ENCODE measurements around the gene SEMA4D.

The SEMA4D gene

DNA sequence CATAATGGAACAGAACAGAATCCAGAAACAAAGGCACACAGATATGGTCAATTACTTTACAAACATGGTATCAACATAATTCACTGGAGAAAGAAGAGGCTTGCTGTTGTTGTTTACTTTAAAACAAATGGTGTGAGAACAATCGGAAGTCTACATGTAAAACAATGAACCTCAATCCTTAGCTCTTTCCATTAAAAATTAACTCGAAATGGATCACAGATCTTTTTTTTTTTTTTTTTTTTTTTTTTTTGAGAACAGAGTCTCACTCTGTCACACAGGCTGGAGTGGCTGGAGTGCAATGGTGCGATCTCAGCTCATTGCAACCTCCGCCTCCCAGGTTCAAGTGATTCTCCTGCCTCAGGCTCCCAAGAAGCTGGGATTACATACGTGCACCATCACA lies 9.8 kb downstream of the SEMA4D start:
- H3K4me2 ChIP-seq (ENCODE audit: insufficient read depth, low read length, poor library complexity, severe bottlenecking) = no peak overlapping the region
- no peak for DNase-seq (ENCODE audit: low spot score)
- H3K4me1 ChIP-seq (ENCODE audit: control insufficient read depth in 2 of 2, insufficient read depth in 1 of 2, low read depth in 1 of 2, low read length in 2 of 2) = peaks cover 0 to 8% of the 10 kb centered on the region in 2 donors

DNA sequence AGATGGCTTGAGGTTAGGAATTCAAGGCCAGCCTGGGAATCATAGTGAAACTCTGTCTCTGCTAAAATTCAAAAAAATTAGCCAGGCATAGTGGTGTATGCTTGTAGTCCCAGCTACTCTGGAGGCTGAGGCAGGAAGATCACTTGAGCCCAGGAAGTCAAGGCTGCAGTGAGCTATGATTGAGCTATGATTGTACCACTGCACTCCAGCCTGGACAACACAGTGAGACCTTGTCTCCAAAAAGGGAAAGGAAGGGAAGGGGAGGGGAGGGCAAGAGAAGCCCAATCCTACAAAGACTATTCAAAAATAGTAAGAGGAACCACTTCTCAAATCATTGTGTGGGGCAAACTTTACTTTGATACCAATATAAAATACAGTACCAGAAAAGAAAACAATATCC lies 11.2 kb downstream of the SEMA4D start:
- H2BK5ac ChIP-seq (ENCODE audit: low read length) = no peak overlapping the region
- H3K4me3 ChIP-seq (ENCODE audit: low read length in 2 of 2) = no peak overlapping the region
- no peak overlapping the region for H3K18ac ChIP-seq (ENCODE audit: low read length)
- H3K27me3 ChIP-seq (ENCODE audit: control insufficient read depth in 3 of 3, insufficient read depth in 3 of 3, low read depth in 1 of 3, low read length in 3 of 3) = no peaks in the 10 kb centered on the region
- H3K27ac ChIP-seq (replicated peaks; ENCODE audit: low read length) = no peak overlapping the region
- H3K36me3 ChIP-seq (replicated peaks in 1 of 2; ENCODE audit: control insufficient read depth in 2 of 2, insufficient read depth in 2 of 2, low read length in 2 of 2) = no peaks in the 10 kb centered on the region
- H3K4me2 ChIP-seq (ENCODE audit: insufficient read depth, low read length, poor library complexity, severe bottlenecking) = no peak overlapping the region
- no peak overlapping the region for H2AFZ ChIP-seq (ENCODE audit: low read length)
- H2BK12ac ChIP-seq (ENCODE audit: low read length) = no peak overlapping the region
- no peak overlapping the region for H3K9ac ChIP-seq (ENCODE audit: low read depth, low read length, poor library complexity)
- peaks cover 2 to 3% of the 10 kb centered on the region in 2 donors for H3K9me3 ChIP-seq (replicated peaks in 1 of 2; ENCODE audit: control insufficient read depth in 2 of 2, insufficient read depth in 1 of 2, low read depth in 1 of 2, low read length in 2 of 2)
- H2BK120ac ChIP-seq (ENCODE audit: low read depth, low read length) = no peak overlapping the region
- H2BK15ac ChIP-seq (ENCODE audit: low read length) = no peak overlapping the region
- H2AK5ac ChIP-seq (ENCODE audit: low read depth, low read length) = no peak overlapping the region
- no peak overlapping the region for H3K4ac ChIP-seq (ENCODE audit: low read length)
- H4K8ac ChIP-seq (ENCODE audit: low read depth, low read length) = no peak overlapping the region
- H3K23ac ChIP-seq (ENCODE audit: low read depth, low read length, poor library complexity) = no peak overlapping the region
- no peak for DNase-seq (ENCODE audit: low spot score)
- peaks cover 10% of the 10 kb centered on the region for H3K79me1 ChIP-seq (ENCODE audit: low read depth, low read length)
- no peak overlapping the region for H4K91ac ChIP-seq (ENCODE audit: low read depth, low read length, poor library complexity)
- peaks cover 0 to 16% of the 10 kb centered on the region in 2 donors for H3K4me1 ChIP-seq (ENCODE audit: control insufficient read depth in 2 of 2, insufficient read depth in 1 of 2, low read depth in 1 of 2, low read length in 2 of 2)
- no peak overlapping the region for H3K14ac ChIP-seq (ENCODE audit: low read length)

More for the DNA sequence above, 9.8 kb downstream of the SEMA4D start:
- Histone ChIP-seq H3K18ac (ENCODE audit: low read length) (no peak overlapping the region), H2BK5ac (ENCODE audit: low read length) (no peak overlapping the region), H2AK5ac (ENCODE audit: low read depth, low read length) (no peak overlapping the region), H3K27ac (replicated peaks; ENCODE audit: low read length) (no peak overlapping the region), H3K9ac (ENCODE audit: low read depth, low read length, poor library complexity) (no peak overlapping the region), H3K27me3 (ENCODE audit: control insufficient read depth in 3 of 3, insufficient read depth in 3 of 3, low read depth in 1 of 3, low read length in 3 of 3) (no peaks in the 10 kb centered on the region), H3K36me3 (replicated peaks in 1 of 2; ENCODE audit: control insufficient read depth in 2 of 2, insufficient read depth in 2 of 2, low read length in 2 of 2) (no peaks in the 10 kb centered on the region), H3K9me3 (replicated peaks in 1 of 2; ENCODE audit: control insufficient read depth in 2 of 2, insufficient read depth in 1 of 2, low read depth in 1 of 2, low read length in 2 of 2) (peaks cover 2 to 3% of the 10 kb centered on the region in 2 donors), H3K4me3 (ENCODE audit: low read length in 2 of 2) (no peak overlapping the region), H4K8ac (ENCODE audit: low read depth, low read length) (no peak overlapping the region), H3K14ac (ENCODE audit: low read length) (no peak overlapping the region), H2BK120ac (ENCODE audit: low read depth, low read length) (no peak overlapping the region), H4K91ac (ENCODE audit: low read depth, low read length, poor library complexity) (no peak overlapping the region), H3K23ac (ENCODE audit: low read depth, low read length, poor library complexity) (no peak overlapping the region), H3K4ac (ENCODE audit: low read length) (no peak overlapping the region), H2BK12ac (ENCODE audit: low read length) (no peak overlapping the region), H2BK15ac (ENCODE audit: low read length) (no peak overlapping the region), H3K79me1 (ENCODE audit: low read depth, low read length) (peaks cover 12% of the 10 kb centered on the region), H2AFZ (ENCODE audit: low read length) (no peak overlapping the region)
- no CpG with 5 or more reads among the region's 5 CpGs for WGBS, 2 donors (ENCODE audit: extremely low coverage in 2 of 2, insufficient read length in 2 of 2, insufficient replicate concordance in 1 of 2)

DNA sequence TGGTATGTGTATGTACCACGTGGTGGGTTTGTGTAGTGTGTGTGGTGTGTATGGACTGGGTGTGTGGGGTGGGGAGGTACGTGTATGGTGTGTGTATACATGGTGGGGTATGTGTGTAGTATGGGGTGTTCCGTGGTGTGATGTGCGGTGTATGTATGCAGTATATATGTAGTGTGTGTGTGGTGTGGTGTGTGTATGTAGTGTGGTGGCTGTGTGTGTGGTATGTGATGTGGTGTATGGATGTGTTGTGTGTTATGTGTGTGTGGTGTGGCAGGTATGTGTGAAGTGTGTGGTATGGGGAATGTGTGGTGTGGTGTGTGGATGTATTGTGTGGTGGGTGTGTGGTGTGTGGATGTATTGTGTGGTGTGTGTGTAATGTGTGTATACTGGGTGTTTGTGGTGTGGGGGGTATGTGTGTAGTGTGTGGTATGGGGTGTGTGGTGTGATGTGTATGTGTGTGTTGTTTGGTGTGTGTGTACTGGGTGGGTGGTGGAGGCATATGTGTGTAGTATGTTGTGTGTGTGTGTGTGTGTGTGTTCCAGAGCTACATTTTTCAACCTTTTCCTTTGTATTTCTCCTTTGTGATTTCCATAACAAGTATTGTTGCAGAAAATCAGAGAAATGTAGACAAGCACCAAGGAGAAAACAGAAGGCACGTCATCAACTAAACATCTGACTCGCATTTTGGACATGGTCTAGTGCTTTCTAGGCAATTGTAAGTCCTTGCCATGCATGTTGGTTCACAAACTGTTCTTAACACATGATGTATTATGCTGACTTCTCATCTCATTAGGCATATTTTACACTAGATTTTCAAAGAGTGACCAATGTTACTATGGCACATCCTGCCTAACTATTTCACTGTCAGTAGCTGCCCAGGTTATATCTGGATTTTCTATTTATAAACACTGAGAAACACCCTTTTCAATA lies 13.2 kb downstream of the SEMA4D start:
- no peak overlapping the region for H3K4me2 ChIP-seq (ENCODE audit: insufficient read depth, low read length, poor library complexity, severe bottlenecking)
- H2BK15ac ChIP-seq (ENCODE audit: low read length) = no peak overlapping the region
- H3K14ac ChIP-seq (ENCODE audit: low read length) = peak overlapping the region; percentile 42
- peaks cover 0 to 16% of the 10 kb centered on the region in 2 donors for H3K4me1 ChIP-seq (ENCODE audit: control insufficient read depth in 2 of 2, insufficient read depth in 1 of 2, low read depth in 1 of 2, low read length in 2 of 2)
- no peak for DNase-seq (ENCODE audit: low spot score)
- peaks cover 11% of the 10 kb centered on the region for H3K79me1 ChIP-seq (ENCODE audit: low read depth, low read length)
- H3K4ac ChIP-seq (ENCODE audit: low read length) = no peak overlapping the region
- peak overlapping the region; percentile 45 for H3K9ac ChIP-seq (ENCODE audit: low read depth, low read length, poor library complexity)
- H3K18ac ChIP-seq (ENCODE audit: low read length) = no peak overlapping the region
- H2AFZ ChIP-seq (ENCODE audit: low read length) = no peak overlapping the region
- H3K23ac ChIP-seq (ENCODE audit: low read depth, low read length, poor library complexity) = no peak overlapping the region
- no peak overlapping the region for H3K27ac ChIP-seq (replicated peaks; ENCODE audit: low read length)
- H3K27me3 ChIP-seq (ENCODE audit: control insufficient read depth in 3 of 3, insufficient read depth in 3 of 3, low read depth in 1 of 3, low read length in 3 of 3) = no peaks in the 10 kb centered on the region
- peaks cover 2 to 3% of the 10 kb centered on the region in 2 donors for H3K9me3 ChIP-seq (replicated peaks in 1 of 2; ENCODE audit: control insufficient read depth in 2 of 2, insufficient read depth in 1 of 2, low read depth in 1 of 2, low read length in 2 of 2)
- H4K8ac ChIP-seq (ENCODE audit: low read depth, low read length) = no peak overlapping the region
- H2BK5ac ChIP-seq (ENCODE audit: low read length) = no peak overlapping the region
- H3K36me3 ChIP-seq (replicated peaks in 1 of 2; ENCODE audit: control insufficient read depth in 2 of 2, insufficient read depth in 2 of 2, low read length in 2 of 2) = no peaks in the 10 kb centered on the region
- H2BK120ac ChIP-seq (ENCODE audit: low read depth, low read length) = no peak overlapping the region
- H2BK12ac ChIP-seq (ENCODE audit: low read length) = peak overlapping the region; percentile 82
- H3K4me3 ChIP-seq (ENCODE audit: low read length in 2 of 2) = peak overlapping the region in 1 of 2 donors; percentile 65
- WGBS, 2 donors (ENCODE audit: extremely low coverage in 2 of 2, insufficient read length in 2 of 2, insufficient replicate concordance in 1 of 2) = 100% methylated on average over 4 of the region's 6 CpGs; no CpG with 5 or more reads in 1 of the 2 donors
- peak overlapping the region; percentile 38 for H4K91ac ChIP-seq (ENCODE audit: low read depth, low read length, poor library complexity)
- H2AK5ac ChIP-seq (ENCODE audit: low read depth, low read length) = no peak overlapping the region

DNA sequence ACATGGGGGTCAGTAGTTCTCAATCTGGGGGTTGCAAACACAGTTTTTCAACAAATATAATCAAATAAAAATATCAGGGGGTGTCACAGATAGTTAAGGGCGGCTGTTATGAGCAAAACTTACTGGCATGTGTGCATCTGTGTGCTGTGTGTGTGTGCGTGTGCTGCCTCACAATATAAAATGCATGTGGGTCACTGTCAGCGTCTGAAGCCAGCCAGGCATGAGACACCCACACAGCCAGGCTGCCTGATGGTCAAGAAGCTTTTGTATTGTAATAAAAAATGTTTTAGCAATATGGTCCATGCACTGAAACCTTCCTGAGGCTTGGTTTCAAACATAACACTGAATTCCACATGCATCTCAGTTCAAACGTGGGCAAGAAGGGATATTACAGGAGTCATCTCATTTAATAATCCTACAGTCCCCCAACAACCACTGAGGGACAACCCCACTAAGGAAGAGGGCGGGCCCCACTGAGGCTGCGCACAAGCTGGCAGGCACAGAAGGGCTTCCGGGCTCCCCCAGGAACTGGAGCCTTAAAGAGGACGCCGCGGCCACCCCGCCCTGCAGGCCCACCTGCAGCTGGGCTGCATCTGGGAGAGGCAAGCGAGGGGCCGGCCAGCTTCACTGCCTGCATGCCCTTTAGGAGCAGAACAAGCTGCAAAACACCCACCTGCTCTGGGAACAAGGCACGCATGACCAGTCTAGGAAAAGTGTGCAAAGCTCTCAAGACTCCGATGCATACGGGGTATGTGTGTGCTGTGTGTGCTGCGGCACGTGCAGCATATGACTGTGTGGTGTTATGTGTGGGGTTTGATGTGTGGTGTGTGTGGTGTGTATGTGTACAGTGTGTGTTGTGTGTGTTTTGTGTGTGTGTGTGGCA lies 14.1 kb downstream of the SEMA4D start:
- WGBS, 2 donors (ENCODE audit: extremely low coverage in 2 of 2, insufficient read length in 2 of 2, insufficient replicate concordance in 1 of 2) = no CpG with 5 or more reads among the region's 18 CpGs
- H3K79me1 ChIP-seq (ENCODE audit: low read depth, low read length) = peaks cover 12% of the 10 kb centered on the region
- H3K23ac ChIP-seq (ENCODE audit: low read depth, low read length, poor library complexity) = no peak overlapping the region
- H3K36me3 ChIP-seq (replicated peaks in 1 of 2; ENCODE audit: control insufficient read depth in 2 of 2, insufficient read depth in 2 of 2, low read length in 2 of 2) = no peaks in the 10 kb centered on the region
- peak overlapping the region; percentile 38 for H4K91ac ChIP-seq (ENCODE audit: low read depth, low read length, poor library complexity)
- H2BK12ac ChIP-seq (ENCODE audit: low read length) = peak overlapping the region; percentile 82
- no peak overlapping the region for H3K18ac ChIP-seq (ENCODE audit: low read length)
- H2BK120ac ChIP-seq (ENCODE audit: low read depth, low read length) = no peak overlapping the region
- peak overlapping the region; percentile 42 for H3K14ac ChIP-seq (ENCODE audit: low read length)
- H3K9me3 ChIP-seq (replicated peaks in 1 of 2; ENCODE audit: control insufficient read depth in 2 of 2, insufficient read depth in 1 of 2, low read depth in 1 of 2, low read length in 2 of 2) = peaks cover 2 to 3% of the 10 kb centered on the region in 2 donors
- no peaks in the 10 kb centered on the region for H3K27me3 ChIP-seq (ENCODE audit: control insufficient read depth in 3 of 3, insufficient read depth in 3 of 3, low read depth in 1 of 3, low read length in 3 of 3)
- no peak overlapping the region for H3K27ac ChIP-seq (replicated peaks; ENCODE audit: low read length)
- no peak overlapping the region for H3K4ac ChIP-seq (ENCODE audit: low read length)
- H3K4me3 ChIP-seq (ENCODE audit: low read length in 2 of 2) = peak overlapping the region in 1 of 2 donors; percentile 65
- no peak for DNase-seq (ENCODE audit: low spot score)
- H3K9ac ChIP-seq (ENCODE audit: low read depth, low read length, poor library complexity) = peak overlapping the region; percentile 45
- no peak overlapping the region for H2AK5ac ChIP-seq (ENCODE audit: low read depth, low read length)
- no peak overlapping the region for H2BK5ac ChIP-seq (ENCODE audit: low read length)
- no peak overlapping the region for H2AFZ ChIP-seq (ENCODE audit: low read length)
- no peak overlapping the region for H4K8ac ChIP-seq (ENCODE audit: low read depth, low read length)
- H2BK15ac ChIP-seq (ENCODE audit: low read length) = no peak overlapping the region
- H3K4me2 ChIP-seq (ENCODE audit: insufficient read depth, low read length, poor library complexity, severe bottlenecking) = no peak overlapping the region
- peaks cover 0 to 16% of the 10 kb centered on the region in 2 donors for H3K4me1 ChIP-seq (ENCODE audit: control insufficient read depth in 2 of 2, insufficient read depth in 1 of 2, low read depth in 1 of 2, low read length in 2 of 2)

Measured in neuronal stem cell (in vitro differentiated cells).